Measurements from ENCODE around the gene DHRS4L2. TPM values are rescaled to one million over a fixed set of nuclear protein-coding genes. Genes with fewer than 3 reads are reported as not detected.
"Not testable (repeated sequence)": the region's sequence is repeated elsewhere in the genome, so short reads cannot be mapped to it uniquely, and the experiment has no call there.

DHRS4L2 gene
- total RNA-seq, 1 donor from 2014 or later: 5.7 TPM

- peak; percentile 76 for DNase-seq (ENCODE audit: low read depth)
Measured at GRCh38 chr14:24013654-24014514, 25.2 kb downstream of the DHRS4L2 start.

GRCh38 chr14:24015745-24016144, 27.0 kb downstream of the DHRS4L2 start:
- DNase-seq (ENCODE audit: low read depth): not testable (repeated sequence)

- DNase-seq (ENCODE audit: low read depth): not testable (repeated sequence)
Measured at GRCh38 chr14:24018978-24019377, 30.2 kb downstream of the DHRS4L2 start.

- not testable (repeated sequence) for DNase-seq (ENCODE audit: low read depth)
Measured at GRCh38 chr14:24019944-24020343, 31.2 kb downstream of the DHRS4L2 start.

GRCh38 chr14:24020520-24020919, 31.8 kb downstream of the DHRS4L2 start:
- not testable (repeated sequence) for DNase-seq (ENCODE audit: low read depth)

- not testable (repeated sequence) for DNase-seq (ENCODE audit: low read depth)
Measured at GRCh38 chr14:24024939-24025418, 36.2 kb downstream of the DHRS4L2 start.

GRCh38 chr14:24029687-24030086, 41.0 kb downstream of the DHRS4L2 start:
- not testable (repeated sequence) for DNase-seq (ENCODE audit: low read depth)

GRCh38 chr14:24031331-24031730, 42.6 kb downstream of the DHRS4L2 start:
- DNase-seq (ENCODE audit: low read depth): not testable (repeated sequence)

GRCh38 chr14:24032727-24033418, 44.1 kb downstream of the DHRS4L2 start:
- DNase-seq (ENCODE audit: low read depth): peak; percentile 20

GRCh38 chr14:24035769-24036168, 47.0 kb downstream of the DHRS4L2 start:
- DNase-seq (ENCODE audit: low read depth): not testable (repeated sequence)

GRCh38 chr14:24036169-24036962, 47.6 kb downstream of the DHRS4L2 start:
- peak; percentile 74 for DNase-seq (ENCODE audit: low read depth)

- DNase-seq (ENCODE audit: low read depth): not testable (repeated sequence)
Measured at GRCh38 chr14:24036963-24037657, 48.4 kb downstream of the DHRS4L2 start.

GRCh38 chr14:24037658-24038037, 48.9 kb downstream of the DHRS4L2 start:
- DNase-seq (ENCODE audit: low read depth): no peak

GRCh38 chr14:24038686-24039085, 50.0 kb downstream of the DHRS4L2 start:
- DNase-seq (ENCODE audit: low read depth): no peak

GRCh38 chr14:24040692-24041091, 52.0 kb downstream of the DHRS4L2 start:
- DNase-seq (ENCODE audit: low read depth): no peak

GRCh38 chr14:24042746-24043145, 54.0 kb downstream of the DHRS4L2 start:
- no peak for DNase-seq (ENCODE audit: low read depth)

GRCh38 chr14:24049002-24049401, 60.3 kb downstream of the DHRS4L2 start:
- not testable (repeated sequence) for DNase-seq (ENCODE audit: low read depth)

GRCh38 chr14:24050753-24051152, 62.0 kb downstream of the DHRS4L2 start:
- DNase-seq (ENCODE audit: low read depth): not testable (repeated sequence)

GRCh38 chr14:24051176-24051788, 62.6 kb downstream of the DHRS4L2 start:
- DNase-seq (ENCODE audit: low read depth): no peak

Measured in myocyte (in vitro differentiated cells).